Heart right ventricle (tissue), 16 donors: ENCODE results near the gene ANO2. TPM values are rescaled to one million over a fixed set of nuclear protein-coding genes. Genes with fewer than 3 reads are reported as not detected.

Experiments used
- ATAC-seq, 8 donors: fragments of 200-7000 bp; cut with Tn5 transposase; one replicate each; pipeline ENCODE4 v1.9.1; 2020; ENCODE audit warnings: mild to moderate bottlenecking in 8 of 8, moderate library complexity in 8 of 8, moderate number of reproducible peaks in 1 of 8
- DNase-seq, 2 donors: peaks; one replicate each; pipeline ENCODE4 v3.0.0-alpha.2; 2020
- H3K27ac ChIP-seq, 10 donors: fragments of 200-600 bp; sonication (generic) in 2 of 10; one replicate each; pipeline versions ENCODE4 v1.5.0 to v1.8.0; 2020 to 2022; ENCODE audit warnings: mild to moderate bottlenecking in 3 of 10
- H3K27me3 ChIP-seq, 7 donors: fragments of 200-600 bp; one replicate each; pipeline ENCODE4 v1.8.0; 2021 to 2022; ENCODE audit warnings: mild to moderate bottlenecking in 2 of 7
- H3K36me3 ChIP-seq, 9 donors: fragments of 200-600 bp; sonication (generic) in 1 of 9; one replicate each; pipeline versions ENCODE4 v1.5.0 to v1.8.0; 2020 to 2022; ENCODE audit warnings: mild to moderate bottlenecking in 2 of 9
- H3K4me1 ChIP-seq, 9 donors: fragments of 200-600 bp; sonication (generic) in 1 of 9; one replicate each; pipeline versions ENCODE4 v1.5.0 to v1.8.0; 2020 to 2022; ENCODE audit warnings: mild to moderate bottlenecking in 4 of 9
- H3K4me3 ChIP-seq, 10 donors: fragments of 200-600 bp; sonication (generic) in 2 of 10; one replicate each; pipeline versions ENCODE4 v1.5.0 to v1.8.0; 2020 to 2022; ENCODE audit warnings: mild to moderate bottlenecking in 7 of 10, moderate library complexity in 2 of 10
- H3K9me3 ChIP-seq, 11 donors: fragments of 200-600 bp in 10 of 11; sonication (generic) in 2 of 11; one replicate each; pipeline versions ENCODE4 v1.5.0 to v1.8.0; 2013 to 2022; ENCODE audit warnings: mild to moderate bottlenecking in 2 of 11, control low read depth in 1 of 11, moderate library complexity in 1 of 11
- CTCF ChIP-seq, 9 donors: fragments of 200-600 bp; sonication (generic) in 2 of 9; IDR thresholded peaks; one replicate each; pipeline versions ENCODE4 v1.5.0 to v1.8.0; 2021 to 2022; ENCODE audit warnings: antibody characterized with exemption in 9 of 9, mild to moderate bottlenecking in 5 of 9, moderate library complexity in 1 of 9
- WGBS, 2 donors: extraction: QIAGEN DNeasy Blood & Tissue Kit; methylation state at CpG; one replicate each; pipeline ENCODE4 v1.1.7; 2013; ENCODE audit warnings: inconsistent platforms in 1 of 2; 5-methylcytosine and 5-hydroxymethylcytosine counted together
- intact Hi-C, 10 donors: fragments of 100-400 bp; cut with DNase I; formaldehyde crosslinking; loops; one replicate each; pipeline versions ENCODE4 v1.11.1 to v1.14.2; 2022
- polyA plus RNA-seq, 2 donors: library from polyadenylated mRNA; stranded (reverse); fragments of 200-250 nt; gene quantifications; one replicate each; pipeline ENCODE4 v1.2.3, GENCODE V29; 2013
- total RNA-seq, 10 donors: library from RNA; stranded (reverse); fragmentation: NEBNext Ultra II Directional in 3 of 10; extraction: Animal tissue kit (Norgen Biotek cat#: 25700) in 3 of 10; gene quantifications; one replicate each; pipeline versions ENCODE4 v1.2.1 to v1.2.4, GENCODE V29; 2021 to 2023
- donor health status: Arrhythmogenic right ventricular cardiomyopathy.
- donor health status: ischemic (EF 13 %, LVEDD 7.1; RV severe dilation, severe dysfunction).
- donor health status: healthy with polysubstance abuse.
- donor health status: DM: no; HTN: yes; CAD: no.
- donor health status: DM: no; HTN: no; CAD: no.
- donor health status: ischemic (EF 25% LVEDD 6.9; RV normal size, moderate dysfunction).
- donor health status: ischemic (EF 25% LVEDD 5.7; RV mildly dilated, moderate dysfunction).
- donor health status: healthy.
- donor health status: DM: yes; HTN: yes; CAD: no.
- donor health status: Ischemic cardiomyopathy.
- donor health status: ischemic (EF 35%, LVEDD 5.7; RV mildly dilated, moderate dysfunction).
- donor health status: nonischemic (EF 11% LVEDD 7.7; RV severe dilation, severe dysfunction).
- donor health status: DM: yes; HTN: yes; CAD: no.
- donor health status: PGD.
- donor health status: ischemic (EF 29% LVEDD 5.4; RV normal size, mild dysfunction).
- donor health status: nonischemic (EF 23%, LVEDD 6.1; RV moderate dilation, normal function).

ANO2 gene
- total and polyA plus RNA-seq, 12 donors: 4.0 to 15.2 (median 12.0) TPM

- WGBS, 2 donors: 52 to 56% methylated on average over 10 of the region's 10 CpGs
- TF ChIP-seq CTCF (IDR thresholded peaks at IDR 0.05): no peak
- intact Hi-C loops: no loop called here
- Histone ChIP-seq H3K36me3 (no peaks in the 10 kb centered on the region), H3K27ac (no peak overlapping the region), H3K4me1 (peaks cover 0 to 21% (median 9%) of the 10 kb centered on the region in 9 donors), H3K4me3 (no peak overlapping the region), H3K27me3 (peaks cover 0 to 5% (median 0%) of the 10 kb centered on the region in 7 donors), H3K9me3 (no peaks in the 10 kb centered on the region)
- ATAC-seq (peak in 5 of 8 donors; percentile 8 to 41 (median 32)), DNase-seq (no peak)
These were observed 76.3 kb downstream of the ANO2 start for GRCh38 chr12:5868625-5869295.

- Histone ChIP-seq H3K36me3 (peaks cover 0 to 2% (median 0%) of the 10 kb centered on the region in 9 donors), H3K9me3 (no peaks in the 10 kb centered on the region), H3K27me3 (peaks cover 0 to 5% (median 0%) of the 10 kb centered on the region in 7 donors), H3K27ac (no peak overlapping the region), H3K4me1 (peaks cover 0 to 18% (median 9%) of the 10 kb centered on the region in 9 donors), H3K4me3 (no peak overlapping the region)
- 97 to 99% methylated on average over 2 of the region's 2 CpGs for WGBS, 2 donors
- intact Hi-C loops: no loop called here
- ATAC-seq (no peak), DNase-seq (no peak)
- TF ChIP-seq CTCF (IDR thresholded peaks at IDR 0.05): no peak
These were observed 79.7 kb downstream of the ANO2 start for GRCh38 chr12:5865397-5865796.

GRCh38 chr12:5864972-5865371 lies 80.1 kb downstream of the ANO2 start:
- Histone ChIP-seq H3K4me3 (no peak overlapping the region), H3K4me1 (peaks cover 0 to 18% (median 7%) of the 10 kb centered on the region in 9 donors), H3K27ac (no peak overlapping the region), H3K36me3 (peaks cover 0 to 6% (median 0%) of the 10 kb centered on the region in 9 donors), H3K9me3 (no peaks in the 10 kb centered on the region), H3K27me3 (peaks cover 0 to 5% (median 0%) of the 10 kb centered on the region in 7 donors)
- intact Hi-C loops: no loop called here
- WGBS, 2 donors: 76 to 79% methylated on average over 1 of the region's 1 CpG
- no peak for TF ChIP-seq CTCF (IDR thresholded peaks at IDR 0.05)
- no peak for ATAC-seq
- no peak for DNase-seq

- no peak overlapping the region for H3K27ac ChIP-seq
- ATAC-seq (no peak), DNase-seq (no peak)
- H3K27me3 ChIP-seq: peaks cover 0 to 5% (median 0%) of the 10 kb centered on the region in 7 donors
- H3K4me1 ChIP-seq: peaks cover 0 to 13% (median under 1%) of the 10 kb centered on the region in 9 donors
- no peaks in the 10 kb centered on the region for H3K9me3 ChIP-seq
- WGBS, 2 donors: 90 to 91% methylated on average over 3 of the region's 3 CpGs
- H3K4me3 ChIP-seq: no peak overlapping the region
- peaks cover 0 to 8% (median 0%) of the 10 kb centered on the region in 9 donors for H3K36me3 ChIP-seq
- no peak for TF ChIP-seq CTCF (IDR thresholded peaks at IDR 0.05)
- intact Hi-C loops: no loop called here
These were observed 80.8 kb downstream of the ANO2 start for GRCh38 chr12:5864301-5864700.
